HCT116 (cell line): Measurements from ENCODE around the gene ACOT4. TPM values are rescaled to one million over a fixed set of nuclear protein-coding genes. Genes with fewer than 3 reads are reported as not detected.

Experiments used
- ATAC-seq: fragments of 200-7000 bp; cut with Tn5 transposase; 2 replicates; pipeline ENCODE4 v1.9.1; 2020; ENCODE audit warnings: mild to moderate bottlenecking, moderate library complexity
- BruUV-seq: library from RNA; stranded (reverse); fragments of 400-500 nt; replicated peaks from 2 replicates; lab custom pipeline; 2021; lab: Mats Ljungman, UMichigan
- CTCF ChIA-PET: fragments of 300-600 bp; sonication (Branson Sonifier 250); formaldehyde crosslinking; loops from one replicate; lab custom pipeline; 2021; ENCODE audit warnings: antibody characterized with exemption; lab: Charles Lee
- POLR2A ChIA-PET: fragments of 300-600, 350-600 bp; sonication (Branson Sonifier 250); formaldehyde crosslinking; loops from one replicate; lab custom pipeline; 2021; ENCODE audit warnings: antibody characterized with exemption; lab: Charles Lee
- RAD21 ChIA-PET, 2 experiments: fragments of 300-600 bp; sonication (Branson Sonifier 250); formaldehyde crosslinking; loops; one replicate each; lab custom pipeline; 2023; ENCODE audit warnings: low total read pairs in 2 of 2; ENCODE audit not compliant: uncharacterized antibody in 2 of 2, unreplicated experiment in 2 of 2, low non-redundant PET in 1 of 2; lab: Charles Lee
- DNase-seq: peaks from one replicate; pipeline ENCODE4 v3.0.0-alpha.2; 2010; ENCODE audit warnings: low read depth, low spot score
- H2AFZ ChIP-seq: fragments of 200-600 bp; shearing (Covaris generic), sonication (generic); 2 replicates; pipeline ENCODE4 v1.6.1; 2017; ENCODE audit warnings: low read depth, mixed run types, mixed read lengths, antibody characterized with exemption, low read length; ENCODE audit not compliant: poor library complexity, severe bottlenecking
- H3K27ac ChIP-seq: 2 replicates; pipeline ENCODE4 v1.5.1; 2012; ENCODE audit warnings: low read depth, low read length
- H3K27me3 ChIP-seq: fragments of 200-600 bp; sonication (generic); 2 replicates; pipeline ENCODE4 v1.6.1; 2016; ENCODE audit warnings: mixed run types, low read length, mixed read lengths; ENCODE audit not compliant: insufficient read depth
- H3K36me3 ChIP-seq, 2 experiments: fragments of 200-500 bp in 1 of 2; fragments of 200-600 bp in 1 of 2; sonication (Bioruptor generic) in 1 of 2; sonication (generic) in 1 of 2; 2 replicates each; pipeline versions ENCODE4 v1.5.1 to v1.6.1; 2014 to 2016; ENCODE audit warnings: low read length in 2 of 2, inconsistent platforms in 1 of 2, mixed read lengths in 1 of 2, mixed run types in 1 of 2; ENCODE audit not compliant: insufficient read depth in 2 of 2, control insufficient read depth in 1 of 2
- H3K4me1 ChIP-seq, 2 experiments: fragments of 200-600 bp in 1 of 2; sonication (generic) in 1 of 2; 2 replicates each; pipeline versions ENCODE4 v1.5.1 to v1.6.1; 2012 to 2017; ENCODE audit warnings: low read length in 2 of 2, inconsistent platforms in 1 of 2, mild to moderate bottlenecking in 1 of 2, mixed read lengths in 1 of 2, mixed run types in 1 of 2, moderate library complexity in 1 of 2; ENCODE audit not compliant: insufficient read depth in 2 of 2, control insufficient read depth in 1 of 2
- H3K4me2 ChIP-seq: fragments of 200-600 bp; sonication (generic); 2 replicates; pipeline ENCODE4 v1.6.1; 2017; ENCODE audit warnings: mixed run types, low read length, mixed read lengths
- H3K4me3 ChIP-seq, 2 experiments: fragments of 200-600 bp in 1 of 2; sonication (generic) in 1 of 2; replicated peaks in 1 of 2; 2 replicates each; pipeline ENCODE4 v1.5.1; 2011 to 2016; ENCODE audit warnings: low read length in 2 of 2, control low read depth in 1 of 2, low read depth in 1 of 2, mild to moderate bottlenecking in 1 of 2, mixed read lengths in 1 of 2, mixed run types in 1 of 2
- H3K79me2 ChIP-seq: fragments of 200-600 bp; sonication (generic); 2 replicates; pipeline ENCODE4 v1.6.1; 2017; ENCODE audit warnings: mild to moderate bottlenecking, mixed run types, low read length, moderate library complexity, mixed read lengths; ENCODE audit not compliant: insufficient read depth
- H3K9ac ChIP-seq: fragments of 200-600 bp; sonication (generic); 2 replicates; pipeline ENCODE4 v1.6.1; 2016; ENCODE audit warnings: low read length, mixed read lengths
- H3K9me2 ChIP-seq: fragments of 200-600 bp; sonication (generic), shearing (Covaris generic); 2 replicates; pipeline ENCODE4 v1.6.1; 2017; ENCODE audit warnings: mixed run types, mild to moderate bottlenecking, moderate library complexity; ENCODE audit not compliant: insufficient read depth
- H3K9me3 ChIP-seq, 2 experiments: fragments of 200-500 bp in 1 of 2; fragments of 200-600 bp in 1 of 2; sonication (Bioruptor generic) in 1 of 2; sonication (generic) in 1 of 2; 2 replicates each; pipeline ENCODE4 v1.6.1; 2014 to 2017; ENCODE audit warnings: low read length in 2 of 2, mixed read lengths in 2 of 2, inconsistent platforms in 1 of 2, low read depth in 1 of 2, mild to moderate bottlenecking in 1 of 2, mixed run types in 1 of 2, moderate library complexity in 1 of 2; ENCODE audit not compliant: control insufficient read depth in 1 of 2, insufficient read depth in 1 of 2
- H4K20me1 ChIP-seq: fragments of 200-600 bp; sonication (generic), shearing (Covaris generic); 2 replicates; pipeline ENCODE4 v1.6.1; 2017; ENCODE audit warnings: mixed run types, mild to moderate bottlenecking, moderate library complexity; ENCODE audit not compliant: insufficient read depth
- ATF3 ChIP-seq: IDR thresholded peaks from 2 replicates; pipeline ENCODE4 v1.6.1; 2012
- CBX3 ChIP-seq: IDR thresholded peaks from 2 replicates; pipeline ENCODE4 v1.6.1; 2012; ENCODE audit warnings: low read depth
- CEBPB ChIP-seq: IDR thresholded peaks from 2 replicates; pipeline ENCODE4 v1.6.1; 2012; ENCODE audit warnings: low read depth
- EGR1 ChIP-seq: IDR thresholded peaks from 2 replicates; pipeline ENCODE4 v1.6.1; 2012; ENCODE audit warnings: low read depth
- ELF1 ChIP-seq: IDR thresholded peaks from 2 replicates; pipeline ENCODE4 v1.6.1; 2012; ENCODE audit warnings: low read depth, borderline replicate concordance
- EZH2 ChIP-seq: fragments of 200-600 bp; sonication (generic); IDR thresholded peaks from 2 replicates; pipeline ENCODE4 v1.6.1; 2017; ENCODE audit warnings: antibody characterized with exemption, mixed run types
- EZH2phosphoT487 ChIP-seq: fragments of 200-600 bp; IDR thresholded peaks from 2 replicates; pipeline ENCODE4 v1.6.1; 2018; ENCODE audit warnings: antibody characterized with exemption, borderline replicate concordance
- FOSL1 ChIP-seq: IDR thresholded peaks from 2 replicates; pipeline ENCODE4 v1.6.1; 2012; ENCODE audit warnings: low read depth
- MAX ChIP-seq: IDR thresholded peaks from 2 replicates; pipeline ENCODE4 v1.6.1; 2012
- POLR2A ChIP-seq: IDR thresholded peaks from 2 replicates; pipeline ENCODE4 v1.7.0; 2011; ENCODE audit warnings: borderline replicate concordance; ENCODE audit not compliant: insufficient read depth, insufficient read length; ENCODE audit errors: extremely low read depth
- RAD21 ChIP-seq: IDR thresholded peaks from 2 replicates; pipeline ENCODE4 v1.6.1; 2012; ENCODE audit warnings: low read depth, mild to moderate bottlenecking
- REST ChIP-seq: IDR thresholded peaks from 2 replicates; pipeline ENCODE4 v1.6.1; 2012; ENCODE audit warnings: low read depth
- SIN3A ChIP-seq: IDR thresholded peaks from 2 replicates; pipeline ENCODE4 v1.6.1; 2012; ENCODE audit warnings: low read depth
- SRF ChIP-seq: IDR thresholded peaks from 2 replicates; pipeline ENCODE4 v1.6.1; 2012; ENCODE audit warnings: low read depth
- TCF7L2 ChIP-seq: IDR thresholded peaks from 2 replicates; pipeline ENCODE4 v1.7.0; 2011; ENCODE audit warnings: borderline replicate concordance, inconsistent platforms; ENCODE audit not compliant: insufficient read depth, insufficient read length; ENCODE audit errors: extremely low read depth
- YY1 ChIP-seq: IDR thresholded peaks from 2 replicates; pipeline ENCODE4 v1.6.1; 2011; ENCODE audit warnings: low read length, low read depth, moderate library complexity, mild to moderate bottlenecking; ENCODE audit not compliant: insufficient replicate concordance; ENCODE audit errors: extremely low read depth
- ZFX ChIP-seq: fragments of 450-650 bp; IDR thresholded peaks from 2 replicates; pipeline ENCODE4 v1.6.1; 2017
- intact Hi-C: fragments of 100-400 bp; cut with micrococcal nuclease; formaldehyde crosslinking; loops from 2 replicates; pipeline ENCODE4 v1.10.0; 2022
- total RNA-seq: library from RNA; stranded (reverse); gene quantifications from one replicate; pipeline ENCODE4 v1.2.1, GENCODE V29; 2021; ENCODE audit not compliant: unreplicated experiment

The ACOT4 gene
- total RNA-seq, 1 experiment from 2014 or later, result not detected

- Histone ChIP-seq H2AFZ (no peak overlapping the region), H3K27me3 (no peaks in the 10 kb centered on the region), H3K4me2 (no peak overlapping the region), H3K36me3 (no peaks in the 10 kb centered on the region), H3K4me3 (no peak overlapping the region), H3K9me2 (no peaks in the 10 kb centered on the region), H3K4me1 (peaks cover 0 to 13% of the 10 kb centered on the region in 2 experiments; a peak in 2 of 4 replicates), H3K9ac (no peak overlapping the region), H4K20me1 (no peaks in the 10 kb centered on the region), H3K79me2 (no peaks in the 10 kb centered on the region), H3K9me3 (no peaks in the 10 kb centered on the region), H3K27ac (no peak overlapping the region)
- TF ChIP-seq SRF, result no peak
- TF ChIP-seq EGR1, result no peak
- TF ChIP-seq TCF7L2, result no peak
- TF ChIP-seq YY1, result no peak
- no peak for TF ChIP-seq RAD21
- TF ChIP-seq CEBPB, result no peak
- no peak for TF ChIP-seq ZFX
- TF ChIP-seq ATF3, result no peak
- TF ChIP-seq SIN3A, result no peak
- no peak for TF ChIP-seq POLR2A
- no peak for TF ChIP-seq EZH2phosphoT487
- TF ChIP-seq REST, result no peak
- TF ChIP-seq ELF1, result no peak
- no peak for TF ChIP-seq CBX3
- no peak for TF ChIP-seq FOSL1
- no peak for TF ChIP-seq MAX
- no peak for TF ChIP-seq EZH2
- BruUV-seq, result no TSS peak
- RAD21 ChIA-PET, result no interaction called here
- DNase-seq (no peak), ATAC-seq (no peak)
- intact Hi-C loops, result no loop called here
- CTCF ChIA-PET, result no interaction called here
- POLR2A ChIA-PET, result no interaction called here
Measured at GRCh38 chr14:73610687-73611086, 19.0 kb downstream of the ACOT4 start.
